ENCODE results near the gene SHISA5. TPM values are rescaled to one million over a fixed set of nuclear protein-coding genes. Genes with fewer than 3 reads are reported as not detected.
A peak's percentile ranks its signal among the peaks of the same experiment; 100 is the strongest.

The SHISA5 gene
- total and polyA plus RNA-seq, 2 of the 4 experiments (the other 2 are of a cell fraction), result 82.3 to 162 TPM

DNA sequence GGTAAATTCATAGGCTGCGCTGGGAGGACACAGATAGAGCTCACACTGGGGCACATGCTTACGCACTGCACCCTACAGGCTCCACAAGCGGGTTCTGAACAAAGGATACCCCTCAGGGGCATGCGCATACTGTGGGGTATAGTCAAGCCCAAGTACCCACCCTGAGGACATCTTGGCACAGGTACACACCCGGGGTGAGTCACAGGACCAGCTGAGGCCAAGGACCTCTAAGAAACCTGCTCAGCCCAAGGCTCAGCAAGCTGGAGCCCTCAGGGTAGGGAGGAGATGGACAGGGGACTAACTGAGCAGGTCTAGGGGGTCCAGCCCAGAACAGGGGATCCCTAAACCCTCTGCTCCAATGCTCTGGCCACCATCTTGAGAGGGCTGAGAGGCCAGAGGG is 3.3 kb downstream of the SHISA5 start:
- Histone ChIP-seq H4K91ac (ENCODE audit: insufficient read depth, low read depth, low read length) (no peak overlapping the region), H3K4me2 (ENCODE audit: low read depth, low read length) (no peak overlapping the region), H3K23ac (ENCODE audit: low read depth, low read length) (no peak overlapping the region), H2AFZ (replicated peaks; ENCODE audit: low read length, poor library complexity) (peak overlapping the region; percentile 10), H3K18ac (ENCODE audit: low read depth, low read length) (no peak overlapping the region), H3K4me1 (ENCODE audit: control insufficient read depth, insufficient read depth, low read length) (peaks cover 14% of the 10 kb centered on the region), H3K36me3 (ENCODE audit: control insufficient read depth, insufficient read depth, low read length) (peaks cover 13% of the 10 kb centered on the region), H2BK15ac (ENCODE audit: low read depth, low read length) (no peak overlapping the region), H2AK9ac (replicated peaks; ENCODE audit: low read depth, low read length, poor library complexity) (no peak overlapping the region), H3K9me3 (ENCODE audit: control insufficient read depth, insufficient read depth, low read length) (no peaks in the 10 kb centered on the region; the same call in 1 of the 2 replicates), H3K14ac (replicated peaks; ENCODE audit: low read depth, low read length) (no peak overlapping the region), H2BK5ac (ENCODE audit: low read depth, low read length, poor library complexity, severe bottlenecking) (no peak overlapping the region), H4K5ac (ENCODE audit: low read depth, low read length) (no peak overlapping the region), H3K27me3 (ENCODE audit: control insufficient read depth, insufficient read depth, low read length) (no peaks in the 10 kb centered on the region), H3K9ac (ENCODE audit: low read depth, low read length) (no peak overlapping the region), H4K8ac (ENCODE audit: low read depth in 2 of 2, low read length in 2 of 2) (no peak overlapping the region), H2BK120ac (ENCODE audit: low read depth, low read length) (no peak overlapping the region), H3K27ac (ENCODE audit: insufficient read depth, low read length) (no peak overlapping the region), H3K79me1 (ENCODE audit: low read depth in 1 of 2, low read length in 2 of 2) (peaks cover 13 to 47% of the 10 kb centered on the region in 2 experiments; a peak in 3 of 4 replicates), H3K56ac (ENCODE audit: extremely low read depth, insufficient read depth, low read length) (no peak overlapping the region), H4K20me1 (ENCODE audit: insufficient read depth, low read length) (no peaks in the 10 kb centered on the region; the same call in 1 of the 2 replicates), H3K4ac (ENCODE audit: low read depth, low read length) (no peak overlapping the region), H2AK5ac (ENCODE audit: low read depth, low read length) (no peak overlapping the region), H2BK20ac (ENCODE audit: low read depth, low read length) (no peak overlapping the region), H3K9me1 (ENCODE audit: insufficient read depth, low read length) (peaks cover 25% of the 10 kb centered on the region), H3K4me3 (ENCODE audit: insufficient read depth, low read depth, low read length) (no peak overlapping the region)
- 73% methylated on average over 3 of the region's 5 CpGs; no CpG with 5 or more reads in 1 of the 2 experiments for WGBS, 2 experiments (ENCODE audit: extremely low coverage in 2 of 2, insufficient read length in 1 of 2)
- CTCF ChIA-PET, result no interaction called here
- DNase-seq (no peak), ATAC-seq (ENCODE audit: low read depth) (no peak)
- in situ Hi-C loops (cut with MboI; ENCODE audit: low sequenced_read_pairs) (no loop called here), dilution Hi-C loops (cut with HindIII; ENCODE audit: low sequenced_read_pairs, unreplicated experiment) (no loop called here), intact Hi-C loops (cut with micrococcal nuclease) (no loop called here)
- no peak for TF ChIP-seq SMC3 (IDR thresholded peaks at IDR 0.05; ENCODE audit: low read depth, low read length)
- TF ChIP-seq RFX5 (IDR thresholded peaks at IDR 0.05; ENCODE audit: low read depth, low read length), result no peak
- TF ChIP-seq MAZ (IDR thresholded peaks at IDR 0.05; ENCODE audit: borderline replicate concordance, low read depth, low read length), result no peak
- no peak for TF ChIP-seq CEBPB (IDR thresholded peaks at IDR 0.05; ENCODE audit: low read depth, low read length)
- BruUV-seq (replicated peaks), result no TSS peak
- POLR2A ChIA-PET (ENCODE audit: unreplicated experiment), result no interaction called here
